Body of pancreas (tissue), 4 donors: ENCODE results near the gene CHRNA5.

Experiments
- CTCF ChIP-seq, 7 experiments: fragments of 450-650 bp in 4 of 7; fragments of 200-600 bp in 3 of 7; sonication (generic) in 3 of 7; IDR thresholded peaks; one replicate each; pipeline ENCODE4 v1.5.1; 2016 to 2019; ENCODE audit warnings: antibody characterized with exemption in 7 of 7
- POLR2A ChIP-seq, 3 donors: fragments of 450-650 bp; IDR thresholded peaks; one replicate each; pipeline ENCODE4 v1.6.1; 2016; ENCODE audit warnings: antibody characterized with exemption in 3 of 3, mild to moderate bottlenecking in 2 of 3

- TF ChIP-seq CTCF (IDR thresholded peaks at IDR 0.05) (no peak), POLR2A (IDR thresholded peaks at IDR 0.05) (no peak)
These were observed 33.9 kb downstream of the CHRNA5 start for GRCh38 chr15:78599189-78599588.
